D721Med (cell line): ENCODE data around the gene LSM10.

ENCODE experiments used
- DNase-seq: peaks from one replicate; pipeline ENCODE4 v3.0.0; 2011; ENCODE audit warnings: low spot score; ENCODE audit not compliant: insufficient read length
- FAIRE-seq: peaks from 2 replicates; lab custom pipeline; 2011; peaks lifted over from hg19 to GRCh38; lab: Jason Lieb, UNC
- TF ChIP-seq, protein P1 (sequence below): IDR thresholded peaks from 2 replicates; pipeline ENCODE4 v1.5.1; 2012; ENCODE audit warnings: mild to moderate bottlenecking, control low read depth; ENCODE audit not compliant: insufficient read depth; ENCODE audit errors: missing control alignments

LSM10 gene

GRCh38 chr1:36366091-36366661 lies 31.5 kb downstream of the LSM10 start:
- TF ChIP-seq, protein P1, sequence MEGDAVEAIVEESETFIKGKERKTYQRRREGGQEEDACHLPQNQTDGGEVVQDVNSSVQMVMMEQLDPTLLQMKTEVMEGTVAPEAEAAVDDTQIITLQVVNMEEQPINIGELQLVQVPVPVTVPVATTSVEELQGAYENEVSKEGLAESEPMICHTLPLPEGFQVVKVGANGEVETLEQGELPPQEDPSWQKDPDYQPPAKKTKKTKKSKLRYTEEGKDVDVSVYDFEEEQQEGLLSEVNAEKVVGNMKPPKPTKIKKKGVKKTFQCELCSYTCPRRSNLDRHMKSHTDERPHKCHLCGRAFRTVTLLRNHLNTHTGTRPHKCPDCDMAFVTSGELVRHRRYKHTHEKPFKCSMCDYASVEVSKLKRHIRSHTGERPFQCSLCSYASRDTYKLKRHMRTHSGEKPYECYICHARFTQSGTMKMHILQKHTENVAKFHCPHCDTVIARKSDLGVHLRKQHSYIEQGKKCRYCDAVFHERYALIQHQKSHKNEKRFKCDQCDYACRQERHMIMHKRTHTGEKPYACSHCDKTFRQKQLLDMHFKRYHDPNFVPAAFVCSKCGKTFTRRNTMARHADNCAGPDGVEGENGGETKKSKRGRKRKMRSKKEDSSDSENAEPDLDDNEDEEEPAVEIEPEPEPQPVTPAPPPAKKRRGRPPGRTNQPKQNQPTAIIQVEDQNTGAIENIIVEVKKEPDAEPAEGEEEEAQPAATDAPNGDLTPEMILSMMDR, result peak; percentile 35
- FAIRE-seq (no peak), DNase-seq (peak; percentile 56)

DNA sequence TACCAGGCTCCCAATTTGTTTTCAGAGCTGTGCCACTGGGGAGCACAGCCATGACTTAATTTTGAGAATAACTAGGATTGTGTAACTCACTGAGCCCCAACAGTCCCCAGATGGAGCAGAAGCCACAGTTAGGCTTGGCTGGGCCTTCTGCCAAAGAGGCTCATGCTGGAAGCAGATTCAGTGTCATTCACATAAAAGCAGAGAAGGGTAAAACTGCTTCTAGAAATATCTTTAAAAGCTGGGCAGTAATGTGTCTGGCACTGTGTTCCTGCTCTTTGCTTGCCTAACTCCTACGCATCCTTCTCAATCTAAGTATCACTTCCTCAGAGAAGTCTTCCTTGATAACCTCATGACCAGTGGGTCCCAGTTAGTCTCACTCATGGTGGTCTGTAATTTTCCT lies 32.3 kb downstream of the LSM10 start:
- DNase-seq (no peak), FAIRE-seq (no peak)
- TF ChIP-seq, protein P1, result no peak

DNA sequence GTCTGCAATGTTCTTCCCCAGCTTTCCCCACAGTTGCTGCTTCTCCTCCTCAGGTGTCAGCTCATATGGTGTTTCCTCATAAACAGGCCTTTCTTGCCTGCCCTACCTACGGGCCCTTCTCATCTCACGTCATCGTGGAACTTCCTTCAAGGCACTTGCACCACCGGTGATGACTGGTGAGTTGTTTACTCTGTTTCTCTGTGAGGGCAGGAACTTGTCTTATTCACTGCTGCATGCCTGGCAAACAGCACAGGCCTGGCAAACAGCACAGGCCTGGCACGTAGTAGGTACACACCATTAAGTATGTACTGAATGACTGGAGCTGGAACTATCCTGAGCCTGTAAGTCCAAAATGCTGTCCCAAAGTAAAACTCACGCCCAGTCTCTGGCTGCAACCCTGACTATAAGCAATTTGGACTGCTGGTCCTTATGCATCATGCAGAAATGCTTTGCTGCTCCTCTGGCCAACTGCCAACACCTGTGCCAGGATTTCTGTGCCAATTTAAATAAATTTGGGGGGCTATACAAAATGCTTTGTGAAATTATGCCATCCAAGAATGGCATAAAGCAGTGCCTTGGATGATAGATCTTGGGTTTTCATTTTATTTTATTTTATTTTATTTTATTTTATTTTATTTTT lies 37.7 kb downstream of the LSM10 start:
- TF ChIP-seq, protein P1, result no peak
- DNase-seq (no peak), FAIRE-seq (no peak)

DNA sequence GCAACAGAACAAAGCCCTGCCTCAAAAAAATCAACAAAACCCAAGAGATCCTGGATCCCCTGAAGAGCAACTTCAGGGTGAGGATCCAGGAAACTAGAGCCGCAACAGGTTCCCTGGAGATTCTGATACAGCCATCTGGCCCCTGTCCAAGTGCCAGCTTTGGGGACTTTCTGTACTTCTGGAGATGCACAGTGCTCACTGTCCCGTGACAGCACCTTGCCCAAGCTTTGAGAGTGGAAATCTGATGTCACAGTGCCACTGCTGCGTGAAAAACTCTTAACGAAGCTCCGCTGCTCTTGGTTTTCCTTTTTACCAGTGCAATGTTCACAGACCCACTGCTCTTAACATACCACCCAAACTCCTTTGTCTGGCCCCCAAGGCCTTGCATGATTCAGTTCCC lies 38.3 kb downstream of the LSM10 start:
- TF ChIP-seq, protein P1, result no peak
- FAIRE-seq (no peak), DNase-seq (no peak)

- DNase-seq (no peak), FAIRE-seq (no peak)
- TF ChIP-seq, protein P1, result no peak
Measured at GRCh38 chr1:36358514-36359084, 39.1 kb downstream of the LSM10 start.

GRCh38 chr1:36355811-36356210 lies 41.9 kb downstream of the LSM10 start:
- FAIRE-seq (no peak), DNase-seq (no peak)
- TF ChIP-seq, protein P1, result no peak

DNA sequence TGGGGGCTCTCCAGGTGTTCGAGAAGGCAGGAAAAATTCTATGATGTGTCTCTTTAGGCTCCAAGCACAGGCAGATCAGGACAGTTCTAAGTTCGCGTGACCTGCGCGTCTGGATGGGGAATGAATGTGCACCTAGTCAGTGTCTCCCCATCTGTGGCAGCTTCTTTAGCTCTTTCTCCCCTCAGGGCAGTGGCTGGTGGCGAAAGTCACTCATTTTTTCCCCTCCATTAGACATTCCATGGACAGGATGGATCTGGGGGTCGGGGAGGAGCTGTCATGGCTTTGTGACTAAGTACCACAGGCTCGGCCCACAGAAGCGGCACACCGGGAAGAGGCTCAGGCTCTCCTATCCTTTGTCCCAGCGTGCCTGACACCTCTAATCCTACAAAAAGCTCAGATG lies 43.2 kb downstream of the LSM10 start:
- FAIRE-seq, result no peak
- TF ChIP-seq, protein P1, result no peak
- DNase-seq, result no peak
